GM18526 (cell line): ENCODE measurements around the gene ASRGL1.

Experiments used
- POLR2A ChIP-seq: IDR thresholded peaks from 3 replicates; pipeline ENCODE4 v1.6.1; 2011; ENCODE audit not compliant: insufficient read length; ENCODE audit errors: extremely low read depth

Gene ASRGL1

GRCh38 chr11:62392506-62392905, 55.3 kb downstream of the ASRGL1 start:
- no peak for TF ChIP-seq POLR2A

- TF ChIP-seq POLR2A = no peak
Measured at GRCh38 chr11:62393061-62393611, 55.9 kb downstream of the ASRGL1 start.

GRCh38 chr11:62393735-62394134, 56.5 kb downstream of the ASRGL1 start:
- no peak for TF ChIP-seq POLR2A

- TF ChIP-seq POLR2A = no peak
Measured at GRCh38 chr11:62394825-62395538, 57.7 kb downstream of the ASRGL1 start.

GRCh38 chr11:62395885-62396551, 58.8 kb downstream of the ASRGL1 start:
- no peak for TF ChIP-seq POLR2A

GRCh38 chr11:62398011-62398994, 61.1 kb downstream of the ASRGL1 start:
- TF ChIP-seq POLR2A = no peak

GRCh38 chr11:62399172-62399877, 62.1 kb downstream of the ASRGL1 start:
- no peak for TF ChIP-seq POLR2A

- no peak for TF ChIP-seq POLR2A
Measured at GRCh38 chr11:62399878-62400266, 62.6 kb downstream of the ASRGL1 start.

- no peak for TF ChIP-seq POLR2A
Measured at GRCh38 chr11:62400281-62400680, 63.0 kb downstream of the ASRGL1 start.

- no peak for TF ChIP-seq POLR2A
Measured at GRCh38 chr11:62400760-62401159, 63.5 kb downstream of the ASRGL1 start.

- TF ChIP-seq POLR2A = no peak
Measured at GRCh38 chr11:62401356-62401755, 64.1 kb downstream of the ASRGL1 start.

GRCh38 chr11:62401811-62402210, 64.6 kb downstream of the ASRGL1 start:
- no peak for TF ChIP-seq POLR2A

- TF ChIP-seq POLR2A = no peak
Measured at GRCh38 chr11:62402226-62402959, 65.1 kb downstream of the ASRGL1 start.
